H1 (cell line): ENCODE results near the gene OR5AR1. TPM values are rescaled to one million over a fixed set of nuclear protein-coding genes. Genes with fewer than 3 reads are reported as not detected.

Experiments
- ASH2L ChIP-seq: fragments of 200-600, 300-600 bp; sonication (generic); IDR thresholded peaks from one replicate; pipeline ENCODE4 v1.7.1; 2017; ENCODE audit warnings: low read length
- KDM1A ChIP-seq: fragments of 200-600, 300-600 bp; sonication (generic); IDR thresholded peaks from 2 replicates; pipeline ENCODE4 v1.7.1; 2016; ENCODE audit warnings: mild to moderate bottlenecking, low read length, borderline replicate concordance
- NRF1 ChIP-seq: IDR thresholded peaks from 2 replicates; pipeline ENCODE4 v1.6.1; 2011; ENCODE audit warnings: mild to moderate bottlenecking, low read depth, low read length, improper control_type of control experiment
- POLR2AphosphoS5 ChIP-seq: IDR thresholded peaks from 2 replicates; pipeline ENCODE4 v1.6.1; 2011; ENCODE audit warnings: low read depth, low read length
- RAD21 ChIP-seq, 2 experiments: IDR thresholded peaks in 1 of 2; conservative IDR thresholded peaks in 1 of 2; 2 replicates each; pipeline ENCODE4 v1.6.1; 2011; ENCODE audit warnings: low read depth in 2 of 2, low read length in 2 of 2, improper control_type of control experiment in 1 of 2, inconsistent platforms in 1 of 2, mild to moderate bottlenecking in 1 of 2, moderate library complexity in 1 of 2
- RBBP5 ChIP-seq: IDR thresholded peaks from 2 replicates; pipeline ENCODE4 v1.7.1; 2012; ENCODE audit warnings: low read depth, mild to moderate bottlenecking, inconsistent platforms, low read length, moderate library complexity, borderline replicate concordance
- RFX5 ChIP-seq: IDR thresholded peaks from 2 replicates; pipeline ENCODE4 v1.6.1; 2011; ENCODE audit warnings: low read depth, low read length, improper control_type of control experiment, borderline replicate concordance
- SAP30 ChIP-seq: fragments of 300-600 bp; sonication (generic); IDR thresholded peaks from 2 replicates; pipeline ENCODE4 v1.7.1; 2012; ENCODE audit warnings: low read length, moderate library complexity, mild to moderate bottlenecking, inconsistent platforms; ENCODE audit not compliant: insufficient read depth, insufficient replicate concordance
- SP4 ChIP-seq: IDR thresholded peaks from 2 replicates; pipeline ENCODE4 v1.6.1; 2012; ENCODE audit warnings: low read length, inconsistent platforms
- TAF7 ChIP-seq: optimal IDR thresholded peaks from 2 replicates; pipeline ENCODE3; 2011; ENCODE audit warnings: low read depth, mild to moderate bottlenecking, inconsistent platforms, low read length, moderate library complexity, borderline replicate concordance
- TBP ChIP-seq: IDR thresholded peaks from 2 replicates; pipeline ENCODE4 v1.6.1; 2011; ENCODE audit warnings: low read depth, low read length, improper control_type of control experiment
- polyA plus RNA-seq, 7 experiments: library from polyadenylated mRNA; depleted of rRNA in 3 of 7; stranded (reverse) in 5 of 7; unstranded in 2 of 7; fragments of >200 nt in 5 of 7; fragments of 200-250 nt in 2 of 7; gene quantifications; 1 replicate in 5 of 7; 2 replicates in 1 of 7; 4 replicates in 1 of 7; pipeline versions ENCODE4 v1.2.1 to v1.2.3, GENCODE V29; 2011 to 2013; ENCODE audit warnings: missing spikeins in 2 of 7, mixed read lengths in 2 of 7
- total RNA-seq: library from RNA; stranded (reverse); fragmentation: NEBNext Ultra II Directional; extraction: Animal tissue kit (Norgen Biotek cat#: 25700); gene quantifications from 2 replicates; pipeline ENCODE4 v1.2.1, GENCODE V29; 2021
- TF ChIP-seq, protein P1 (sequence below): fragments of 300-600 bp; sonication (generic); IDR thresholded peaks from 2 replicates; pipeline ENCODE4 v1.7.1; 2012; ENCODE audit warnings: low read length, moderate library complexity, mild to moderate bottlenecking, inconsistent platforms; ENCODE audit not compliant: insufficient replicate concordance

OR5AR1 gene
- total and polyA plus RNA-seq, 2 of the 8 experiments (the other 6 are each of a cell fraction or from before 2014, with no cell fraction given): 0.12 TPM; not detected in 1

DNA sequence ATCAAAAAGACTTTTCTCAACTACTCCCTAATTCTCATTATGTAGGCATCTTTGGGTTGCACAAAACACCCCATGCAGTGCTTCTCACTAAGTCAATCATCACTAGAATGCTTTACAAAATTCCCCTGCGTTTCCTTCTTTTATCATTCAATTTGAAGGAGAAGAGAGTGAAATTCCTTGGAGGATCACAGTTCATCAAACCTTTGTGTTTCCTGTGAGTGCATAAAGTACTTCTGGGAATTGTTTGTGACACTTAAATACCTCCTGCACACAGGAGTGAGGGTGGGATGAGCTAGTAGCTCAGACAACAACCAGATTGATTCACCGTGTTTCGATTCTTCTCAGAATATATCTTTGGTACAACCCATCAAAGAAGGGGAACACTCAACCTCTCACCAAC is 3.7 kb upstream of the OR5AR1 start (continued):
- TF ChIP-seq ASH2L (peak; percentile 41), RAD21 (IDR thresholded peaks at IDR 0.05 in 1 of 2, conservative IDR thresholded peaks at IDR 0.05 in 1 of 2; ENCODE audit: low read depth in 2 of 2, low read length in 2 of 2) (no peak; a peak in 1 of 4 replicates), SAP30 (no peak), TAF7 (no peak), SP4 (no peak), NRF1 (no peak), TBP (no peak; the same call in 1 of the 2 replicates), KDM1A (no peak), RFX5 (no peak), POLR2AphosphoS5 (peak; percentile 65; the same call in 1 of the 2 replicates), RBBP5 (no peak)
- TF ChIP-seq, protein P1, sequence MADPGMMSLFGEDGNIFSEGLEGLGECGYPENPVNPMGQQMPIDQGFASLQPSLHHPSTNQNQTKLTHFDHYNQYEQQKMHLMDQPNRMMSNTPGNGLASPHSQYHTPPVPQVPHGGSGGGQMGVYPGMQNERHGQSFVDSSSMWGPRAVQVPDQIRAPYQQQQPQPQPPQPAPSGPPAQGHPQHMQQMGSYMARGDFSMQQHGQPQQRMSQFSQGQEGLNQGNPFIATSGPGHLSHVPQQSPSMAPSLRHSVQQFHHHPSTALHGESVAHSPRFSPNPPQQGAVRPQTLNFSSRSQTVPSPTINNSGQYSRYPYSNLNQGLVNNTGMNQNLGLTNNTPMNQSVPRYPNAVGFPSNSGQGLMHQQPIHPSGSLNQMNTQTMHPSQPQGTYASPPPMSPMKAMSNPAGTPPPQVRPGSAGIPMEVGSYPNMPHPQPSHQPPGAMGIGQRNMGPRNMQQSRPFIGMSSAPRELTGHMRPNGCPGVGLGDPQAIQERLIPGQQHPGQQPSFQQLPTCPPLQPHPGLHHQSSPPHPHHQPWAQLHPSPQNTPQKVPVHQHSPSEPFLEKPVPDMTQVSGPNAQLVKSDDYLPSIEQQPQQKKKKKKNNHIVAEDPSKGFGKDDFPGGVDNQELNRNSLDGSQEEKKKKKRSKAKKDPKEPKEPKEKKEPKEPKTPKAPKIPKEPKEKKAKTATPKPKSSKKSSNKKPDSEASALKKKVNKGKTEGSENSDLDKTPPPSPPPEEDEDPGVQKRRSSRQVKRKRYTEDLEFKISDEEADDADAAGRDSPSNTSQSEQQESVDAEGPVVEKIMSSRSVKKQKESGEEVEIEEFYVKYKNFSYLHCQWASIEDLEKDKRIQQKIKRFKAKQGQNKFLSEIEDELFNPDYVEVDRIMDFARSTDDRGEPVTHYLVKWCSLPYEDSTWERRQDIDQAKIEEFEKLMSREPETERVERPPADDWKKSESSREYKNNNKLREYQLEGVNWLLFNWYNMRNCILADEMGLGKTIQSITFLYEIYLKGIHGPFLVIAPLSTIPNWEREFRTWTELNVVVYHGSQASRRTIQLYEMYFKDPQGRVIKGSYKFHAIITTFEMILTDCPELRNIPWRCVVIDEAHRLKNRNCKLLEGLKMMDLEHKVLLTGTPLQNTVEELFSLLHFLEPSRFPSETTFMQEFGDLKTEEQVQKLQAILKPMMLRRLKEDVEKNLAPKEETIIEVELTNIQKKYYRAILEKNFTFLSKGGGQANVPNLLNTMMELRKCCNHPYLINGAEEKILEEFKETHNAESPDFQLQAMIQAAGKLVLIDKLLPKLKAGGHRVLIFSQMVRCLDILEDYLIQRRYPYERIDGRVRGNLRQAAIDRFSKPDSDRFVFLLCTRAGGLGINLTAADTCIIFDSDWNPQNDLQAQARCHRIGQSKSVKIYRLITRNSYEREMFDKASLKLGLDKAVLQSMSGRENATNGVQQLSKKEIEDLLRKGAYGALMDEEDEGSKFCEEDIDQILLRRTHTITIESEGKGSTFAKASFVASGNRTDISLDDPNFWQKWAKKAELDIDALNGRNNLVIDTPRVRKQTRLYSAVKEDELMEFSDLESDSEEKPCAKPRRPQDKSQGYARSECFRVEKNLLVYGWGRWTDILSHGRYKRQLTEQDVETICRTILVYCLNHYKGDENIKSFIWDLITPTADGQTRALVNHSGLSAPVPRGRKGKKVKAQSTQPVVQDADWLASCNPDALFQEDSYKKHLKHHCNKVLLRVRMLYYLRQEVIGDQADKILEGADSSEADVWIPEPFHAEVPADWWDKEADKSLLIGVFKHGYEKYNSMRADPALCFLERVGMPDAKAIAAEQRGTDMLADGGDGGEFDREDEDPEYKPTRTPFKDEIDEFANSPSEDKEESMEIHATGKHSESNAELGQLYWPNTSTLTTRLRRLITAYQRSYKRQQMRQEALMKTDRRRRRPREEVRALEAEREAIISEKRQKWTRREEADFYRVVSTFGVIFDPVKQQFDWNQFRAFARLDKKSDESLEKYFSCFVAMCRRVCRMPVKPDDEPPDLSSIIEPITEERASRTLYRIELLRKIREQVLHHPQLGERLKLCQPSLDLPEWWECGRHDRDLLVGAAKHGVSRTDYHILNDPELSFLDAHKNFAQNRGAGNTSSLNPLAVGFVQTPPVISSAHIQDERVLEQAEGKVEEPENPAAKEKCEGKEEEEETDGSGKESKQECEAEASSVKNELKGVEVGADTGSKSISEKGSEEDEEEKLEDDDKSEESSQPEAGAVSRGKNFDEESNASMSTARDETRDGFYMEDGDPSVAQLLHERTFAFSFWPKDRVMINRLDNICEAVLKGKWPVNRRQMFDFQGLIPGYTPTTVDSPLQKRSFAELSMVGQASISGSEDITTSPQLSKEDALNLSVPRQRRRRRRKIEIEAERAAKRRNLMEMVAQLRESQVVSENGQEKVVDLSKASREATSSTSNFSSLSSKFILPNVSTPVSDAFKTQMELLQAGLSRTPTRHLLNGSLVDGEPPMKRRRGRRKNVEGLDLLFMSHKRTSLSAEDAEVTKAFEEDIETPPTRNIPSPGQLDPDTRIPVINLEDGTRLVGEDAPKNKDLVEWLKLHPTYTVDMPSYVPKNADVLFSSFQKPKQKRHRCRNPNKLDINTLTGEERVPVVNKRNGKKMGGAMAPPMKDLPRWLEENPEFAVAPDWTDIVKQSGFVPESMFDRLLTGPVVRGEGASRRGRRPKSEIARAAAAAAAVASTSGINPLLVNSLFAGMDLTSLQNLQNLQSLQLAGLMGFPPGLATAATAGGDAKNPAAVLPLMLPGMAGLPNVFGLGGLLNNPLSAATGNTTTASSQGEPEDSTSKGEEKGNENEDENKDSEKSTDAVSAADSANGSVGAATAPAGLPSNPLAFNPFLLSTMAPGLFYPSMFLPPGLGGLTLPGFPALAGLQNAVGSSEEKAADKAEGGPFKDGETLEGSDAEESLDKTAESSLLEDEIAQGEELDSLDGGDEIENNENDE: peak; percentile 81
